ENCODE measurements around the gene RRP12.

The RRP12 gene

DNA sequence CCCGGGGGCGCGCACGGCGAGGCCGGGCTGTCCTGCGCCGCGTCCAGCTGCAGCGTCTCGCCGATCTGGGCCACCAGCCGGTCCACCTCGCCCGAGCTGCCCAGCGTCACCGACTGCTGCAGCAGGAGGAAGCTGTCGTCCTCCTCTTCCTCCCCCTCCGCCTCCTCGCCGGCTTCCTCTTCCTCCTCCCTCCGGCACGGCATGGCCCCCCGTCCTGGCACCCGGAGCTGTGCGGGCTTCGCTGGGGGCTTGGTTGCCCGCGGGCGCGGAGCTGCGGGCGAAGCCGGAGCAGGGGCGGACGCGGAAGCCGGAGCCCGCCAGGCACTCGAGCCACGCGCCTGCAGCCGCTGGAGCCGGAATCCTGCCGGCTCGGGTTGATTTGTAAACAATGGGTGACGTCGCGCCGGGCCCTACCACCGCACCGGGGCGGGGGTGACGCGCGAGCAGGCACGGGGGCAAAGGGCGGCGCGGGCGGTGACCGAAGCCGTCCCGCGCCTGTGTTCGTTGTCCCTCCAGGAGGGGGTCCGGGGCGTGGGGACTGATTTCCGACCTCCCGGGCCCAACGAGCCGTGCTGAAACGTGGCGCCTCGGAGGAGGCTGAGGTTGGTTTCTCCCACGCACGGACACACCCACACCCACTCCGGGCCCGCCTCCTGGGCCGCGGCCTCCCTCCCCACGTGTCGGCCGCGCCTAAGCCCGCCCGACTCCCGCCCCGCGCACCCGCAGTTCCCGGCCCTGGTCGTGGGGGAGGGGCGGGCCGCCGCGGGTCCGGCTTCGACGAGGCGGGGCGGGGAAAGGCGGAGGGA lies 66.6 kb downstream of the RRP12 start, which contains the start of gene FRAT2:
Gene FRAT2 (minus strand): TSS at position 360 of the 806 bp plus-strand sequence. CDS start 157 bp downstream, at position 203.
- peak; percentile 96 for DNase-seq (ENCODE audit: low spot score)

DNA sequence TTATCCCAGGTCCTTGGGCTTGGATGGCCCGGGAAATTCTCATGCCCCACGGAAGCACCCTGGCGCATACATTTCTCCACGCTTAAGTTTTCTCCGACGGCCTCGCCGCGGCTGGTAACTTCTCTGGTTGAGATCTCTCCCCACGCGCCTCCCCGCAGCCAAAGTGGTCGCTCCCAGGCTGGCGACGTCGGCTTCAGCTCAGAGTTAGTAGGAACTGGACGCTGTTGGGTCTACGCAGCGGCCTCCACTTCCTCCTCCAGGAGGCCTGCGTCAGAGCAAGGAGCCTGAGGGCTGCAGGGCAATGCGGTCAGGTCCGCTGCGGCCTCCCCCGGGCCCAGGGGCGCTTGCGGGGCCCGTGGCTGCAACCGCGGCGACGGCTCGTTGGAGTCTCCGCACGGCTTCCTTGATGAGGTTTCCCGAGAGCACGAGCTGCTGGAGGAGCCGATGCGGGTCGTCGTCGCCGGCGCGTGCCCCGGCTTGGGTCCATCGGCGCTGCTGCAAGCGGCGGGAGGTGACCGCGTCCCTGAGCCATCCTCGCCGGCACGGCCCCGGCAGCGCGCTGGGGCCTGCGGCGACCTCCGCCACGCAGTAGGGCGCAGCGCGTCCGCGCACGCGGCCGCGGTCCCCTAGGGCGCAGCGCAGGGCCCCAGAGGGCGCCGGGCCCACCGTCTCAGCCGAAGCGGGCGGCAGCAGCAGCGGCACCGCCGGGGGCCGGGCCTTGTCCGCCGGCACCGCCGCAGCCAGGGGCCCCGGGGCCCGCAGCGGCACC lies 67.4 kb downstream of the RRP12 start:
- DNase-seq (ENCODE audit: low spot score) = peak; percentile 74

DNA sequence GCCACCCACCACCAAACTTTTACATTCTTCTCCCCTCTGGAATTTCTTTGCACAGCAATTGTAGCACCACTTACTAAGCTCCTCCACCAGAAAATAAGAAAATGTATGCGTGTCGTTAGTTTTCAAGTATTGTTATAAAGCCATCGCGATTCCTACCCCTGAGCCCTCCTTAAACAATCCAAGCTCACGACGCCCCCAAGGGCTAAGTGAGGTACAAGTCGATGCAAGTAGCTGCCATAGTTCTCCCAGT lies 67.9 kb downstream of the RRP12 start:
- DNase-seq (ENCODE audit: low spot score) = no peak

DNA sequence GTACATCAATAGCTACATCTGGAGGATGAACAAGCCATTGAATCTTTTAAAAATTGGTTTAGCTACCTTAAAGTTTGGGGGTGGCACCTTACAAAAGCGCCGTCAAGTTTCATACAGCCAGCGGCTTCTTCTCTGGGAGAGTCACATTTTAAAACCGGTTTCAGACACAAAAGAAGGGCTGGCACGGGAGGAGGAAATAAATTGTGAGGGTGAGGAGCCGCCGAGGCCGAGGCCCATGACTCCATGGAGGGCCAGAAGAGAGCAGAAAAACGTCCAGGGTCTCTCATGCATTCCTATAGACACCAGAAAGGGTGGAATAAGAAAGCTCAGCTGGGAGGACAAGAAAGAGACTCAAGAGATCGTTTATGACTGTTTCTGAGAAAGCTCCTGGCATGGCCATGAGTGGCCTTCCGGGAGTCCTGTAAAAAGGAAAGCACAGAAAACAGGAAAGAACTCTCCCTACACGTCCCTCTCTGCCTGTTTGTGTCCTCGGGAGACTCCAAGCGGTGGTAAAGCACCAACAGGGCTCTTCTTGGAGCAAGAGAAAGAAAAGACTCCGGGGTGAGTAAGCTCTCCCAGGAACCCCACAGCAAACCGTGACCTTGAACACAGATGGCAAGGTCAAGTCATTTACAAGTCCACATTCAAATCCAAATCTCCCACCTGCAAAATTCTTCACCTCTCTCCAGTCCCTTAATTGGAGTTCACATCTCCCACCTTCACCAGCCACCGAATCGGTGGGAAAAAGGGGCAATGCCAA lies 68.4 kb downstream of the RRP12 start:
- peak; percentile 48 for DNase-seq (ENCODE audit: low spot score)

DNA sequence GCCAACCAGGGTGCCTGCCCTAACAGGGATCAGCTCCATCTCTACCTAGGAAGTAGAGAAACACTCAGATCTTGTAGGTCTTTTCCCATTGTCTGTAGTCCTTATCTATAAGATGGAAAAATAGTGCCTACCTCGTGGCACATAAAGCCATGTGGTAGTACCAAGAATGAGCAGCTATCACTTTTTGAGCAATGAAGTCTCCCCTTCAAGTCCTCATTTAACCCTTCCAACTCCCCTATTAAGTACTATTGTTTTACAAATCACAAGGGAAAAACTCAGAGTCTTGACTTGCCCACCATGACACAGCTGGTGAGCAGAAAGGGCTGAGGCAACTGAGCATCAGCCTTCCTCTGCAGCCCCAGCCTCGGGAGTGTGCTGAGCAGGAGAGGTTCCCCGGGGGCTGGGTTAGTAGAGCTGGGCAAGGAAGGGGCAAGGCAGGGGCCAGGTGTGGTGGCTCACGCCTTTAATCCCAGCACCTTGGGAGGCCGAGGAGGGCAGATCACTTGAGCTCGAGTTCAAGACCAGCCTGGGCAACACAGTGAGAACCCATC lies 69.9 kb downstream of the RRP12 start:
- DNase-seq (ENCODE audit: low spot score) = no peak

DNA sequence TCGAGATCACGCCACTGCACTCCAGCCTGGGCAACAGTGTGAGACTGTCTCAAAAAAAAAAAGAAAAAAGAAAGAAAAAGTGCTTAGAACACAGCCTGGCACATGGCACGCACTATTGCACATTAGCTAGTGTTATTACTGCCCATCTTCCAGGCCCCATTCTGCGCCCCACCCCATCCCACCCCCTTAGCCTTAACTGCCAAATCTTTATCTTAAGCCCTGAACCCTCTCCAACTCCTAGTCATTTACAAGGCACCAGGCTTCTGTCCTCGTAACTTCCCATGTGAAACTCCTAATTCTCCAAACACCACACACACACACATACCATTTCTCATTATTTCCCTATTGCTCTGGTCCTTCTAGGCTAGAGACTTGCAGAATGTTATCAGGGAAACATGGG lies 71.4 kb downstream of the RRP12 start:
- DNase-seq (ENCODE audit: low spot score) = no peak

DNA sequence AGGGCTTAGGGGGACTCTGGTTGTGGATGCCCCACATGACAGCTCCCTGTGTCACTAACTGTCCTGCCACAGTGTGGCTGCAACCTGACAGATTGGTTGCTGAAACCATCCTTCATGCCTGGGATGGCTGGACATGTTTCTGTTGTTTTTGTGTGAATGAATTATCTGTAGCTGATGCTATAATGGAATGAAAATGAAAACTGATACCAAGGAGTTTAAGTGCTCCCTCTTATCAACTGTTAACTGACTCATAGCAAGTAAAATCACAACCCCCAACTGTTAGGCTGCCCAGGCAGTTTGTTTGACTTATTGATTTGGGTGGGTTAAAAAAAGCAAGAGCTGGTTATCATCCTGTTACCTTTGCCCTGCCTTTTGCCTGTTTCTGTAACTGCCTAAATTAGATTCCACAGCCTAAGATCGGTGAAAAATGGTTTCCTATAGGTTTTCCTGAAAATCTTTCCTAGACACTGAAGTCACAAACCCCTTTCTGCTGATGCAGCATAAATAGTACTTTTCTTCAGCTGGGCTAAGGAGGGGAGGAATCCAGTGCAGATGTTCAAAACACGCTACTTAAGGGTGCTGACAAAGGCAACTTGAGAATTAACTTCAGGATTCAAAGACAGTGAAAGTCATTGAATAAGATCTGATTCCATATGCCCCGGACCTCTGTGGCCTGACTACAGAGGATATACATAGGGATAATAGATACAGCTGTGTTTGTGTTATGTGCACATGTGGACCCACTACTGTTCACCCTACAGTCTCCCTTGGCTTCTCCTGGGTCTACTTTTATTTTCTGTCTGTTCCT lies 72.3 kb downstream of the RRP12 start:
- no peak for DNase-seq (ENCODE audit: low spot score)

DNA sequence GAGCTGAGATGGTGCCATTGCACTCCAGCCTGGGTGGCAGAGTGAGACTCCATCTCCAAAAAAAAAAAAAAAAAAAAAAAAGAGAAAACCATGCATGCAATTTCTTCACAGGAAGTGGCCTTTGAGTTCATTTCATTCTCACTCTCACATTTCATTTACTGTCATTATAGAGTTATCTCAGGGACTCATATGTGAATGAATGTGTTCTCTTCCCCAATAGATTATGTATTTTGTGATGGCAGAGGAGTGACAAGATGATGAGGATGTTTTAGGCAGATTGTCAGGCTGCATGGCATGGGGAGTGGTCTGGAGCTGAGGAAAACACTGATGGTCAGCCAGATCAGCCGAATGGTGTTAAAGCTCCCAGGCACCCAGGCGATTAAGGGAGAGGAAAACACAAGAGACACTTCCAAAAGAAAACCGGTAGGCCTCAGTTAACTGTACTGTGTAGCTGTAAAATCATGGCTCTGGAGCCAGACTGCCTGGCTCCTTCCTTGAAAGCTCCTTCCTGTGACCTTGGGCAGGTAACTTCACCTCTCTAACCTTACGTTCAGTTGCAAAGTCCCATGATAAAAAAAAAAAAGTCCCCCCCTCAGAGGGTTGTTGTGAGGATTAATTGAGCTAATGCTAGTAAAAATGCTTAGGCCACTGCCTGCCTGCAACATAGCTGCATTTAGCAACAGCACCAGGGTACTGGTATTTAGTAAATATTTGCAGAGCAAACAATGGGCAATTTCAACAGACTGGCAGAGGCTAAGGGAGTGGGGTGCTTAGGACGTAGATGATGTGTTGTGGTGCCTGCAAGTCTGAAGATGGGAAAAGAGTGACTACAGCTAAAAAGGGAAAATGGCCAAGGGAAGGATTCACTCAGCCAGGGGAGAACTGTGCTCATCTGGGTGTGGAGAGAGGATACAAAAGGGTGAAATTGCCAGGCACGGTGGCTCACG lies 73.5 kb downstream of the RRP12 start:
- DNase-seq (ENCODE audit: low spot score) = no peak

DNA sequence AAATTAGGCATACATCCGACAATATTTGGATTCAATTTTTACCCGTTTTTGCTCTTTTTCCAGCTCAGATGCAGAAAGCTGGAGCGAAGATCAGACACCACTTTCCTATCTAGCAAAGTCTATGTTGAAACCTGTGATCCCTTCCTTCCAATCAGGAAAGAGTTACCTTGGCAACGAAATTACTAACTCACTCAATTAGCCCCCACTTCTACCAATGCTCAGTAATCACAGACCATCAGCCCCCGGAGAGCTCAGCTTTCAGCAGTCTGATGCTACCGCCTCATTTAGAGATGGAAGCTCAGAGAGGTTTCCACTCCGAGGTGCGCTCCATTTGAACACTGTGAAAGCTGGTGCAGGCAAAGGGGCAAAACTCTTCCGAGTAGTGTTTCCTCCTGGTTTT lies 75.4 kb downstream of the RRP12 start:
- no peak for DNase-seq (ENCODE audit: low spot score)

DNA sequence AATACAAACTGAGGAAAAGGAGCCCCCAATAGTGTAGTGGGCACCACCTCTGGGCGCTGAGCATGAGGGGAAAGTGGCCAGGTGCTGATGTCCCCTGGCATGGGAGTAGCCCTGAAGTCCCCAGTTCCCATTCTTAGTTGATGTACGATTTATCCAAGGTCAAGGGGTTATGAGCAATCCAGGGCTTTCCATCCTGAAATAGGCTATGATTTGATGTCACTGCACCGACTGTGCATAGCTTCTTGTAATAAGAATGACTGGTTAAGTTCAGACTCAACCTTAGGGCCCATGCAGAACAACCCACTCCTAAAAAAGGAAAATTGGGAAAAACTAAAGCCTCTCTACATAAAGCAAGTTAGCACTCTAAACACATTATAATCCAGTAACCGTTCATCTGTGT lies 77.6 kb downstream of the RRP12 start:
- DNase-seq (ENCODE audit: low spot score) = no peak

DNA sequence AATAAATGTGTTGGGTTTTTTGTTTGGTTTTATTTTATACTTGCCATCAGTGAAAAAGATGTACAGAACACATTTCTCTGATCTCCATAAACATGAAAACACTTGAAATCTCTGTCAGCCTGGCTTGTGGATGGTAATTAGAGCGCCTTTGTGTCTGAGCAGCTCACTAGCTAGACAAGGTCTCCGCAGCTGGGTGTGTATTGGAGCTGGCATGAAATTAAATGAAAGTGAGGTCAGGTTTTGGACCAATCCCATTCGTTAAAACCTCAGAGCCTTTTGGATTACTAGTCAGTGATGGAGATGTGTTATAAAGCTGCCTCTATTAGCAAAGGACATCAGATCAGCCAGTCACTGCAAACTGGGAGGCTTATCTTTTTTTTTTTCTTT lies 79.3 kb downstream of the RRP12 start:
- DNase-seq (ENCODE audit: low spot score) = no peak

DNA sequence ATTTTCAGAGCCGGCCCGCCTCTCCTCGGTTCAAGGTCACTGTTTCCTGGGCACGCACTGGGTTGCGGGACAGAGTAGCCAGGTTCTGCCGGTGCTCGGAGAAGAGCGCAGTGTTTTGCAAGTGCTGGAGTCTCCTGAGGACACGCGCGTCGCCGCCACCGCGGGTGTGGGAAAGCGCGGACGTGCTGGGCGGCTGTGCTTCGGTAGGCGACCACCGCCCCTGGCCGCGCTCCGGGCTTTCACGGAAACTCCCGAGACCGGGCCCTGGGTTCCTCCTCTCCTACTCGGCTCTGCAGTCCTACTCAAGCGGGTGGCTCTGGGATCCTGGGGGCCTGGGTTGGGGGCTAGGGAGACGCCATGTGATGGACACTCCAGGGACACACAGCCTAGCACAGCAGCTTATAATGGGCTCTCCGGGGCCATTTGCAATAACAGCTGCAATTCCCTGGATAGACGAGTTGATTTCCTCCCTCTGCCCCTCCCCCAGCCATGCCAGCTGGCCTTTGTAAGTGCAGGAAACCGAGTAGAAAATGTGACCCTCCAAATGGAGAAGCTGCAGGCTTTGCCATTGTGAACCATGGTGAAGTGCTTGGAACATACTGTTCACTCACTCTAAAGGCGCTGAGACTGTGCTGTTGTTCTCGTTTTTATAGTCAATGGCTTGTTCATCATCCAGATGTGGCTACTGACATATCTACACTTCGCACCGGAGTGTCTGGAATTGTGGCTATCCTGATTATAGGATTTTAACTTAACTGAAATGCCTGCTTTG lies 79.9 kb downstream of the RRP12 start:
- peak; percentile 61 for DNase-seq (ENCODE audit: low spot score)

DNA sequence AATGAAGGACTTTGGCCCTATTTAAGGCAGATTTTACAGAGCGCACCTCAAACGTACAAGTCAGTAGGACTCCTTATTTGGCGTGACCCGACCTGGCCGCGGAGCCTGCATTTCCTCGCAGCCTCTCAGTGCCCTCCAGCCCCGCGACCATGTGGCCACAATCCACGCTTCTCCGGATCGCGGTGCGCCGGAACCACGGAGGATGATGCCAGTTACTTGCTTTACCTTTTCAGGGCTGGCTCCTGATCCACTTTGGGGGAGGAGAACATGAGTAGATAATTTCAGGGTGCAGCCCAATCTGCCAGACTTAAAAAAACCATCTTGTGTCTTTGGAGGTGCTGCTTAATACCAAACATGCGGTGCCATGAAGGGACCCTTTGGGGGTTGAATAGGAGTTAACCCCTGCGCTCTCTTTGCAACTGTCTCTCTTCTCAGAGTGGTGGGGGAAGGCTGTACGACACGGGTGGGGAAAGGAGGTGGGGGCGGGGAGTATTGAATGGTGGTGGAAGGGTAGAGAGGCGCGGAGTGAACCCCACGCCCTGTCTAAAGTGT lies 80.6 kb downstream of the RRP12 start:
- peak; percentile 50 for DNase-seq (ENCODE audit: low spot score)

DNA sequence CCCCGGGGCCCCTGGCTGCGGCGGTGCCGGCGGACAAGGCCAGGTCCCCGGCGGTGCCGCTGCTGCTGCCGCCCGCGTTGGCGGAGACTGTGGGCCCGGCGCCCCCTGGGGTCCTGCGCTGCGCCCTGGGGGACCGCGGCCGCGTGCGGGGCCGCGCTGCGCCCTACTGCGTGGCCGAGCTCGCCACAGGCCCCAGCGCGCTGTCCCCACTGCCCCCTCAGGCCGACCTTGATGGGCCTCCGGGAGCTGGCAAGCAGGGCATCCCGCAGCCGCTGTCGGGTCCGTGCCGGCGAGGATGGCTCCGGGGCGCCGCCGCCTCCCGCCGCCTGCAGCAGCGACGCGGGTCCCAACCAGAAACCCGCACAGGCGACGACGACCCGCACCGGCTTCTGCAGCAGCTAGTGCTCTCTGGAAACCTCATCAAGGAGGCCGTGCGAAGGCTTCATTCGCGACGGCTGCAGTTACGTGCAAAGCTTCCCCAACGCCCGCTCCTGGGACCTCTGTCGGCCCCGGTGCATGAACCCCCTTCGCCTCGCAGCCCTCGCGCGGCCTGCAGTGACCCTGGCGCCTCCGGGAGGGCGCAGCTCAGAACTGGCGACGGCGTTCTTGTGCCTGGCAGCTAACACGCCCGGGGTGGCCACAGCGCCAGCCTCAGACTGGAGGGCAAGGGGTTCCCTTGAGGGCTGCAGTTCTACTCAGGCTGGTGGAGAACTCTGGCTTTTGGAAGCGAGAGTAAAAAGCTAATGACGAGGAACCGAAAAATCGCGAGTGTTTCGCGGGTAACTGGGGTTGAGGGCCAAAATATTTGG lies 81.3 kb downstream of the RRP12 start:
- peak; percentile 80 for DNase-seq (ENCODE audit: low spot score)

DNA sequence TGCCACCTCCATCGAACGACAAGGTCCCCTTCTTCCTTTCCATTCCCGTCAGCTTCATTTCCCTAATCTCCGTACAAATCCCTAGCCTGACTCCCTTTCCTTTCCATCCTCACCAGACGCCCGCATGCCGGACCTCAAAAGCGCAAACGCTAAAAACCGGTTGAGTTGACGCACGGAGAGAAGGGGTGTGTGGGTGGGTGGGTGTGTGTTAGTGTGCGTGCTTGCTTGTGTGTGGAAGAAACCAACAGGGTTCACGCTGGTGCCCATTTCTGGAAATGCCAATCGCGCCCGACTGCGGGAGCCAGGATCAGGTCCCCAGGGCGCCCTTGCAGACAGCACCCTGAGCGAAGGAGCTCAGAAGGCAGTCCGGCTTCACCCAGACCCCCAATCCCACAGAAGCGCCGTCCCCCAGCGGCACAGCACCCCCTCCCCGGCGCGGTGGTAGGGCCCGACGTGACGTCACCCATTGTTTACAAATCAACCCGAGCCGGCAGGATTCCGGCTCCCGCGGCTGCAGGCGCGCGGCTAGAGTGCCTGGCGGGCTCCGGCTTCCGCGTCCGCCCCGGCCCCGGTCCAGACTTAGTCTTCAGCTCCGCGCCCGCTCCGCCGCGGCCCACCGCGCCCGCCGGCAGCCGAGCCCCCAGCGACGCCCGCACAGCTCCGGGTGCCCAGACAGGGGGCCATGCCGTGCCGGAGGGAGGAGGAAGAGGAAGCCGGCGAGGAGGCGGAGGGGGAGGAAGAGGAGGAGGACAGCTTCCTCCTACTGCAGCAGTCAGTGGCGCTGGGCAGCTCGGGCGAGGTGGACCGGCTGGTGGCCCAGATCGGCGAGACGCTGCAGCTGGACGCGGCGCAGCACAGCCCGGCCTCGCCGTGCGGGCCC lies 82.1 kb downstream of the RRP12 start, which contains the start of gene FRAT1:
Gene FRAT1 (plus strand): TSS at position 500 of the 880 bp plus-strand sequence. CDS start 183 bp downstream, at position 683.
- DNase-seq (ENCODE audit: low spot score) = peak; percentile 96

DNA sequence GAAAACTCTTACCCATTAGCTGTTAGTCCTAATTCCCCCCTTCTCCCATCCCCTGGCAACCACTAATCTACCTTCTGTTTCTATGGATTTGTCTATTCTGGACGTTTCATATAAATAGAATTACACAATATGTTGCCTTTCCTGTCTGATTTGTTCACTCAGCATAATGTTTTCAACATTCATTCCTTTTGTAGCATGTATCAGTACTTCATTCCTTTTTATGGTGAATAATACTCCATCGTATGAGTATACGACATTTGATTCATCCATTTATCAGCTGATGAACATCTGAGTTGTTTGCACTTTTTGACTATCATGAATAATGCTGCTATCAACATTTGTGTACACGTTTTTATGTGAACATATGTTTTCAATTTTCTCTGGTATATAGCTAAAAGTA lies 86.5 kb downstream of the RRP12 start:
- DNase-seq (ENCODE audit: low spot score) = no peak

DNA sequence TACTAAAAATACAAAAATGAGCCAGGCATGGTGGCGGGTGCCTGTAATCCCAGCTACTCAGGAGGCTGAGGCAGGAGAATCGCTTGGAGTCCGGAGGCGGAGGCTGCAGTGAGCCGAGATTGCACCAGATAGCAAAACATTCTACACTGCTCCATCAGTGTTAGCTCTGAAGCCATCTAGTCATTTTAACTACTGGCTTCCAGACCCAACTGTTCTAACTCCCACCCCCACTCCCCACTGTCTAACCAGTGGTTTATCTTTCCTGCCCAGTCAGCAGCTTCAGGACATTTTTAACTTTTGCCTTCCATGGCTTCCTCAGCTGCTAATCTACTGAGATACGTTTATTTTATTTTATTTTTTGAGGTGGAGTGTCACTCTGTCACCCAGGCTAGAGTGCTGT lies 88.2 kb downstream of the RRP12 start:
- no peak for DNase-seq (ENCODE audit: low spot score)

All from ecto neural progenitor cell (in vitro differentiated cells).